Measurements from ENCODE around the gene COG7.
"Not testable (repeated sequence)": the region's sequence is repeated elsewhere in the genome, so short reads cannot be mapped to it uniquely, and the experiment has no call there.

Gene COG7

DNA sequence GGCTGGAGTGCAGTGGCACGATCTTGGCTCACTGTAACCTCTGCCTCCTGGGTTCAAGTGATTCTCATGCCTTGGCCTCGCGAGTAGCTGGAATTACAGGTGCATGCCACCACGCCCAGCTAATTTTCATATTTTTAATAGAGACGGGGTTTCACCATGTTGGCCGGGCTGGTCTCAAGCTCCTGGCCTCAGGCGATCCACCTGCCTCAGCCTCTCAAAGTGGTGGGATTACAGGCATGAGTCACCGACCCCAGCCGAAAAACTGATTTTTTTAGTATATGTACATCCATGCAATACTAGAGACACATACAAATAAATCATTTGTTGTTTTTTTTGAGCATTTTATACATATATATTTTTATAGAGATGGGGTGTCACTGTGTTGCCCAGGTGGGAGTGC, 71.3 kb downstream of the COG7 start:
- not testable (repeated sequence) for DNase-seq

GRCh38 chr16:23380501-23380951, 72.5 kb downstream of the COG7 start:
- no peak for DNase-seq

DNA sequence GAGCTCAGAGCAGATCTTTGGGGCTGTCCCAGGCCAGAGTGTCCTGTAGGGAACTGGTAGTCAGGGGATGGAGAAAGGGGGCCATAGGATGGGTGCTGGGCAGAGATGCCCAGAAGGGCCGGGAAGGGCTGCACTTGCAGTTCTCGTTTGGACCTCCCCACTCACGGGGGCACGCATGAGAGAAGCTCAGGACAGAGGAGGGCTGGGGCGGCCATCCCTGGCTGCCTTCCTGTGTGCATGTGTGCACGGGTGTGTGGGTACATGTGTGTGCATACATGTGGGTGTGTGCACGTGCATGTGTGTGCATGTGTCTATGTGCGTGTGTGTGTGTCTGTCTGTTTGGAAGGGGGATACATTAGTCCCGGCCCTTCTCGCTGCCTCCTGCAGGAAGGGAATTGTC, 73.3 kb downstream of the COG7 start:
- DNase-seq = no peak

GRCh38 chr16:23378921-23379320, 74.1 kb downstream of the COG7 start:
- no peak for DNase-seq

DNA sequence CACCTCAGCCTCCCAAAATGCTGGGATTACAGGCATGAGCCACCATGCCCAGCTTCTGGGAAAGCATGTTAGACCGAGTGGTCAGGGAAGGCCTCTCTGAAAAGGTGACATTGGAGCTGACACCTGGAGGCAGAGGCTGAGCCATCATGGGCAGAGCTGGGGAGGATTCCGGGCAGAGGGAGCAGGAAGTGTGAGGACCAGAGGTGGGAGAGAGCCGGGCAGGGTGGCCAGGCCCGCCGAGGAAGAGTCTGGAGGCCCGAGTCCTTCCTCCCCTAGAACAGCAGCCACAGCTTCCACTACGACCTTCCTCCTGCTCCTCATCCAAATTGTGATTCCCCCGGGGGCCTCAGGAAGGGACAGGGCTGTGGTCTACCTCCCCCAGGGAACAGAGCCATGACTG, 74.7 kb downstream of the COG7 start:
- DNase-seq = no peak

DNA sequence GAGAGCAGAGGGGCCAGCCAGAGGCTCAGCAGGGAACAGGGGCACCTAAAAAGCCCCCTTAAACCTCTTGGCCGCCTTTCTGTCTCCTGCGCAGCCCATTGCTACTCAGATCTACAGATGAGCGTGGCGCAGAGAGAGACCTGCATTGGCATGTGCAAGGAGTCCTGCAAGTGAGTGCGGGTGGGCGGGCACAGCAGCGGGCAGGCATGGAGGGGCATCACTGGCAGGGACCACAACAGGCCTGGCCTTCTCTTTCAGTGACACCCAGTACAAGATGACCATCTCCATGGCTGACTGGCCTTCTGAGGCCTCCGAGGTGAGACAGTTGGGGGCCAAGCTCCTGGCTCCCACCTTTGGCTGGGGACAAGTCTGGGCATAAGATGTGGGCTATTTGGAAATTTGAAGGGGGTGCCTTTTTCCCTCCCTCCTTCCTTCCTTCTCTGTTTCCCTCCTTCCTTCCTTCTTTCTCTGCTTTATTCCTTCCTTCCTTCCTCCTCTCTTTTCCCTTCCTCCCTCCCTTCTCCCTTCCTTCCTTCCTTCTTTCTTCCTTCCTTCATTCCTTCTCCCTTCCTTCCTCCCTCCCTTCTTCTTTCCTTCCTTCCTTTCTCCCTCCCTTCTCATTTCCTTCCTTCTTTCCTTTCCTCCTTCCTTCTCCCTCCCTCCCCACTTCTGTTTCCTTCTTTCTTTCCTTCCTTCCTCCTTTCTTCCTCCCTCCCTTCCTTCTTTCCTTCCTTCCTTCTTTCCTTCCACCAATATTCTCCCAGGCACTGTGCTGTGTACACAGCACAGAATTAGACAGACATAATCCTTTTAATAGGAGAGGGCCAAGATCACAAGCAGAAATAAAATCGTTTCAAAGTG, 75.7 kb downstream of the COG7 start:
- no peak for DNase-seq

DNA sequence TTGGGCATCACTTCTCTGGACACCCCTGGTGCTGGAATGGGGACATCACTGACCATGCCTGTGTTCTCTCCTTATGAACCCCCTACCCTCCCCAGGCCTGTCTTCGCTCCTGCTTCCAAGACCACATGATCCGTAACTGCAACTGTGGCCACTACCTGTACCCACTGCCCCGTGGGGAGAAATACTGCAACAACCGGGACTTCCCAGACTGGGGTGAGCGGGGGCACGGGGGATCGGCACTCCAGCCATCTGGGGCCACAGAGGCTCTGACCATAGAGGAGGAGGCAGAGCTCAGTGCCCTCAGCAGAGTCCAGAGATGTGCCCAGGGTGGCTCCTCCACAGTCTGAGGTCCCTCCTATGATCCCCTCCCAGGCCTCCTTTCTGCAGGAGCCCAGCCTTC, 77.3 kb downstream of the COG7 start:
- DNase-seq = no peak

- DNase-seq = no peak
These were observed 78.1 kb downstream of the COG7 start for GRCh38 chr16:23374721-23375510.

DNA sequence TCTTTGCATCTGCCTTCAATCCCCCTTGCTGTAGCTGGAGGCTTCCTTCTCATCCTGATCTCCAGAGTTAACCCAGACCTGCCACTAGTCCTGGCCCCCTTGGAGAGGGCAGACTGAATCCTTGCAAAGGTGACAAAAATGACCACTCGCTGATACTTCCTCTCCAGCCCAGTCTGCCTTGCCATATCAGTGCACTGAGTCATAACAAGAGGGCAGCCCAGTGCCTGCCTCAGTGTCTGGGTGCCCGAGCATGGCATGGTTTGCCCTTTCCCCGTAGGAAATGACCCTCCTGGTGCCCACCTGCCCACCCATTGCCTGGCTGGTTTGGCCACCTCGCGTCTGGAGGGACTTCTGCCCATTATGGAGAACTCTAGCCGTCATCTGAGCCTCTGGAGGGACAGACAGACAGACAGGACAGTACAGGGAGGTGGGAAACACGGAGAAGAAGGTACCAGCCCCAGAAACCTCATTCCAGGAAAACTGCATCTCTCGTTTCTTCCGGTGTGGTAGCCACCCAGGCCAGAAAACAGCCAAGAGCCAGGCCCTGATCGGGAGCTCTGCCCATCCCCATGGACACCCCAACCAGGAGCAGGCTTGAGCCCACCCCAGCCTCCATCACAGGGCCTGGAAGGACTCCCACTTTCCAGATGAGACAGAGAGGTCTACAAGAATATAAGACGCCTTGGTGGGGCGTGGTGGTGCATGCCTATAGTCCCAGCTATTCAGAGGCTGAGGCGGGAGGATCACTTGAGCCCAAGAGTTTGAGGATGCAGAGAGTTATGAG, 79.4 kb downstream of the COG7 start:
- DNase-seq = no peak

GRCh38 chr16:23371368-23371767, 81.6 kb downstream of the COG7 start:
- no peak for DNase-seq

DNA sequence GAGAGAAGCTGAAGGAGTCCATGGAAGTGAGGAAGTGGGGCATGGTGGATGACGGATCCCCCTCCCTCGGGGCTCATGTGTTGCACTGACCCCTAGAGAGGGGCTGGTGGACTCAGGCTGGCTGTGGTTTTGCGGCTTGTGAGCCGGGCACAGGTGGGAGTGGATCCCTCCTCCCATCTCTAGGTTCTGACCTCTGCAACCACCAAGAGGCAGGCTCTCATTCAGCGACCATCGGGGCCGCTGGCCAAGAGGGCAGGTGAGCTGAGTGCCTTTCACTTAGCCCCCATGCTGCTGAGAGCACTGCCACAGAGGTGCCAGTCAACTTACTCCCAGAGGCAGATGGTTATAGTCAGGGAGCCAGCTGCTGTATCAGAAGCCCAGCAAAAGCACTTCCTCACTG, 83.6 kb downstream of the COG7 start:
- DNase-seq = no peak

GRCh38 chr16:23368469-23368868, 84.5 kb downstream of the COG7 start:
- DNase-seq = no peak

DNA sequence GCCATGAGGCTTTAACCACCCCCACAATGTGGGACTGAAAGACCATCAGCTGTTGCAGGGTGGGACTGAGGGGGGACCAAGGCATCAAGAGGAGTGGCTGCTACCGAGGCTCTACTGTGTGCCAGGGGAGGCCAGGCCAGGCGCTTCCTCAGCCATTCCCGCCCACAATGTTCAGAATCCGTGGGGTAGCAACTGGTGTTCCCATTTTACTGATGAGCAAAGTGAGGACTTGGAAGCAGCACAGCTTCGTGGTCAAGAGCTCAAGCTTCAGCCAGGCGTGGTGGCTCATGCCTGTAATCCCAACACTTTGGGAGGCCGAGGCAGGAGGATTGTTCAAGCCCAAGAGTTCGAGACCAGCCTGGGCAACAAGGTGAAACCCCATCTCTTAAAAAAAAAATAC, 85.0 kb downstream of the COG7 start:
- DNase-seq = no peak

- DNase-seq = no peak
These were observed 85.4 kb downstream of the COG7 start for GRCh38 chr16:23367564-23367963.

DNA sequence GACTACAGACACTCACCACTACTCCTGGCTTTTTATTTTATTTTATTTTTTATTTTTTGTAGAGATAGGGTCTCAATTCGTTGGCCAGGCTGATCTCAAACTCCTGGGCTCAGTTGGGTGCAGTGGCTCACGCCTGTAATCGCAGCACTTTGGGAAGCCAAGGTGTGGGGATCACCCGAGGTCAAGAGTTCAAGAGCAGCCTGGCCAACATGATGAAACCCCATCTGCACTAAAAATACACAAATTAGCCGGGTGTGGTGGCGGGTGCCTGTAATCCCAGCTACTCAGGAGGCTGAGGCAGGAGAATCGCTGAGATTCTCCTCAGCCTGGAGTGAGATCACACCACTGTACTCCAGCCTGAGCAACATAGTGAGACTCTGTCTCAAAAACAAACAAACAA, 86.6 kb downstream of the COG7 start:
- not testable (repeated sequence) for DNase-seq

- no peak for DNase-seq
These were observed 87.3 kb downstream of the COG7 start for GRCh38 chr16:23365602-23366240.

GRCh38 chr16:23362460-23363317, 90.3 kb downstream of the COG7 start:
- no peak for DNase-seq

DNA sequence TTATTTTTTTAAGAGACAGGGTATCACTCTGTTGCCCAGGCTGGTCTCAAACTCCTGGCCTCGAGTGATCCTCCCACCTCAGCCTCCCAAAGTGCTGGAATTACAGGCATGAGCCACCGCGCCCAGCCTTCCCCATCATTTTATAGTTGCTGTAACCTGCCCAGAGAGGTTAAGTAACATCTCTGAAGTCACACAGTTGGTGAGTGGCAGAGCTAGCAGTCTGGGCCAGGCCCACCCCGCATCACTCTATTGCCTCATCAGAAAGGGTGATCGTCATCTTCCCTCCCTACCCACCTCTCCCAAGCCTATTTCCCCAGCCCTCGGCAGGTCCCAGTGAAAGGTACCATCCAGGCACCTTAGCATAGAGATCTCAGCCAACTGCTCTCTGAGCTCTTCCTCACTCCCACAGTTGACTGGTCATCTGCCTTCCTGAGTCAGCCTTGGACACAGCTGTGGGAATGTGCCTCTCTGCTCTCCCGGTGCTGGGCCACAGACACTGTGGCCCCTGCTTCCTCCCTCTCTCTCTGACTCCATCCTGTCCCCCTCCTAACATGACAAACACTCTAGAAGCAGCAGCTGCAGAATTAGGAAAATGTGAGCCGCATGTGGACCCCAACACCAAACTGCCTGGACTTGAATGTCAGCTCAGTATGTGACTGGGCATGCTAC, 93.8 kb downstream of the COG7 start:
- DNase-seq = no peak

GRCh38 chr16:23357761-23358290, 95.2 kb downstream of the COG7 start:
- no peak for DNase-seq

DNA sequence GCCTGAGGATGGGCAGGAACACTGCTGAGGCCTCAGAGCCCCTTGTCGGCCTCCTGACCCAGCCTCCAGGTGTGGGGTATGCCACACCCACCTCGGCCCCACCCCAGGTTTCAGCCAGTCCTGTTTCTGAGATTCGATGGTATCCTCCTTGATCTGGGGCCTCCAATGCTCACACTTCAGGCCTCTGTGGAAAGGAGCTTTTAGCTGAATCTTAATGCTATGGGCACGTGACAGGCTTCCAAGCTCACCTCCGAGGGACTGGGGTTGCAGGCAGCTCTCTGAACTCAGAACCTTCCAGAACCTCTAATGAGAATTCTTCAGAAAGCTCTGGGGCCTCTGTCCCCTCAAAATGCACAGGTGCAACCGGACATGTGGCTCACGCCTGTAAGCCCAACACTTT, 96.0 kb downstream of the COG7 start:
- DNase-seq = no peak

- DNase-seq = no peak
These were observed 97.8 kb downstream of the COG7 start for GRCh38 chr16:23355106-23355670.
